Activated CD4-positive, alpha-beta T cell treated with anti-CD3 and anti-CD28 coated beads, Interleukin-2, Interleukin-4, amounts not matched to agents 100 ng/mL and 50 ng/mL, durations not matched to agents 16 hours and 8 hours (primary cell): ENCODE results near the gene NFKBIE.
A peak's percentile ranks its signal among the peaks of the same experiment; 100 is the strongest.
"Not testable (repeated sequence)": the region's sequence is repeated elsewhere in the genome, so short reads cannot be mapped to it uniquely, and the experiment has no call there.

Experiments
- DNase-seq: peaks from one replicate; pipeline ENCODE4 v3.0.0-alpha.2; 2020; ENCODE audit warnings: low spot score

Gene NFKBIE, protein sequence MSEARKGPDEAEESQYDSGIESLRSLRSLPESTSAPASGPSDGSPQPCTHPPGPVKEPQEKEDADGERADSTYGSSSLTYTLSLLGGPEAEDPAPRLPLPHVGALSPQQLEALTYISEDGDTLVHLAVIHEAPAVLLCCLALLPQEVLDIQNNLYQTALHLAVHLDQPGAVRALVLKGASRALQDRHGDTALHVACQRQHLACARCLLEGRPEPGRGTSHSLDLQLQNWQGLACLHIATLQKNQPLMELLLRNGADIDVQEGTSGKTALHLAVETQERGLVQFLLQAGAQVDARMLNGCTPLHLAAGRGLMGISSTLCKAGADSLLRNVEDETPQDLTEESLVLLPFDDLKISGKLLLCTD

DNA sequence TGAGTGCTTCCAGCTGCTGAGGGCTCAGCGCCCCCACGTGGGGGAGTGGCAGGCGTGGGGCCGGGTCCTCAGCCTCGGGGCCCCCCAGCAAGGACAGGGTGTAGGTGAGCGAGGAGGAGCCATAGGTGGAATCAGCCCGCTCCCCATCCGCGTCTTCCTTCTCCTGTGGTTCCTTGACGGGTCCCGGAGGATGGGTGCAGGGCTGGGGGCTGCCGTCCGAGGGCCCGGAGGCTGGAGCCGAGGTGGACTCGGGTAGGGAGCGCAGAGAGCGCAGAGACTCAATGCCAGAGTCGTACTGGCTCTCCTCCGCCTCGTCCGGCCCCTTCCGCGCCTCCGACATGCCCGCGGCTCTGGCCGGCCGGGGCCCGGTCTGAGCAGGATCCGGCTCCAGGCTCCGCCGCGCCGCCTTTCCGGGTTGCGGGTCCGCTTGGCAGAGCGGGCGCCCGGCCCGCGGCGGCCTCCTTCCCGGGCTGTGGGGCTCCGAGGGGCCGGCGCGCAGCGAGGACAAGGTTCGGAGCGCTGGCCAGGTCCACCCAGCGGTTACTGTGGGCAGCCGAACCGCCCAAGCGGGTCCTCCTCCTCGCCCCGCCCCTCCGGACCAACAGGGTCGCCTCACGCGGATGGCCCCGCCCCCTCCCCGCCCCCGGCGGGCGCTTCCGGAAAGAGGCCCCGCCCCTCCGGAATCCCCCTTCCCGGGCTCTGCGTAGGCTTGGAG is at the start of gene NFKBIE:
Gene NFKBIE (minus strand): TSS at position 545 of the 715 bp plus-strand sequence. CDS start 205 bp downstream, at position 340.
- peak; percentile 94 for DNase-seq

DNA sequence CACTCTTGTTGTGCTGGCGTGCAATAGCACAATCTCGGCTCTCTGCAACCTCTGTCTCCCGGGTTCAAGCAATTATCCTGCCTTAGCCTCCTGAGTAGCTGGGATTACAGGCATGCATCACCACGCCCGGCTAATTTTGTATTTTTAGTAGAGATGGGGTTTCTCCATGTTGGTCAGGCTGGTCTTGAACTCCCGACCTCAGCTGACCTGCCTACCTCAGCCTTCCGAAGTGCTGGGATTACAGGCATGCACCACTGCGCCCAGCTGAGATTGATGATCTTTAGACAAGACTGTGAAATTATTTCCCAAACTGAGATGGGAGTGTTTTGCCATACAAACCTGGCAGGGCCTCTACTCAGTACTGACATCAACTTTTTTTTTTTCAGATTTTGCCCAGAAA is 49.3 kb upstream of the NFKBIE start:
- DNase-seq: not testable (repeated sequence)

DNA sequence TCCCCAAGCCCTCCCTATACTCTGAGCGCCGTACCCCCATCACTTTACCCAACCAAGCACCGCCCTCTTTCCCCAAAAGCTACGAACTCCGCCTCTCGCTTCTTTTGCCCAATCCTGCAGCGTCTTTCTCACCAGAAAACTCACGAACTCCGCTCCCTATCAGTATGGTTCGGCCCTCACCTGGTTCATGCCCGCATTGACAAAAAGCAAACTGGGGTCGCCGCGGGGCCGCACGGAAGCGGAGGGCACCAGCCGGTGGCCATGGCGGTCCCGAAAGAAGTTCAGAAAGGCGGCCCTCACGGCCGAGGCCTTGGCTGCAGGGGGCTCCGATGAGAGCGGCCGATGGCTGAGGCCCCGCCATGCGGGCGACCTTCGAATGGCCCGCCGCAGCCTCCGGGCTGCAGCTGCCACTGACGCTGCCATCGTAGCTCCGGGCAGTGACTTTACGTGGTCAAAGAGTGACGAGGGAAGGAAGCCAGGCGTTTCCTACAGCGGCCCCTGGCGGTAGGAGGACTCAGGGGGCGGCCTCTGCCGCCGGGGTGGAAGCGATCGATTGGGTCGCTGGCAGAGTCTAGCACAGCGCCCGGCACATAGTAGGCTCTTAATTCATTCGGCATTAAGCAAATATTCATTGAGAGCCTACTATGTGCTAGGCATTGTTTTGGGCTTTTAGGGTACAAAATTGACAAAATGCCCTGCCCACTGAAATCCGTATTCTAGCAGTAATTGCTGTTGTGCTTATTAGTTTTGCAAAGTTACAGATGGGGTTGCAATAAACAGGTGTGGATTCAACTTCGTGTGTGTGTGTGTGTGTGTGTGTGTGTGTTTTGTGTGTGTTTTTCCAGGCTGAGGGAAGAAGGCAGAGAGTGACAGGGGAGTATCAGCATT is 47.8 kb upstream of the NFKBIE start, which contains the start of gene AARS2:
Gene AARS2 (minus strand): TSS at position 447 of the 888 bp plus-strand sequence. CDS start 24 bp downstream, at position 423.
- peak; percentile 94 for DNase-seq

DNA sequence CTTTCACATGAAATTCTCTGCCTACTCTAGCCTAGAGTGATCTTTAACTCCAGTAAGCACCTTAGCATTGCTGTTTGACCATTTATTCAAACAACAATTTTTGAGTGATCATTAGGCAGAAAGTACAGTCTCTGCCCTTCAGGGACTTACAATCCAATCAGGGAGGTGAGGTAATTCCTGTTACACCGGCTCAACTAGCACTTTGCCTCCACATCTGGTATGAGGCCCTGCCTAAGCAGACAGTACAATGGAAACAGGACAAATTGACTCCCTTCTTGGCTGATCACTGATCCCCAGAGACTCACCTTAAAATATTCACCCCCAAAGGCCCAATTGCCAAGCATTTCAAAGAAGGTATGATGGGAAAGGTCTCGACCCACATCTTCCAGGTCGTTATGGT is 46.4 kb upstream of the NFKBIE start:
- DNase-seq: no peak

DNA sequence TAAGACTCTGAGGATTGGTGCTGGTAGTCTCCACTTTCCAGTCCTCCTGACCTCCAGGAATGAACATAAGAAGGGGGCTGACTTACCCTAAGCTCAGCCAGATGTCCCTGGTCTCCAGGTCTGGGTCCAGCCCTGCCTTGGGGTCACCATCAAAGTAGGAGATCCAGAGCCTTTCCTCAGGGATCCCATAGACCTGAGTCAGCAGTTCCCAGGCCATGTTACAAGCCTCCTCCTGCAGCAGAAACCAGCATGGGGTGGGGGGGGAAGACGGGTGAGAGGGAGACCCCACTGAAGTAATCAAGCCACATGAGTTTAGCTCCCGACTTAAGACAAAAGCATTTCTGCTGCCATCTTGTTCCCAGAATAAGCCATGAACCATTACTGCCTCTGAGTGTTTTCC is 46.0 kb upstream of the NFKBIE start:
- DNase-seq: no peak

DNA sequence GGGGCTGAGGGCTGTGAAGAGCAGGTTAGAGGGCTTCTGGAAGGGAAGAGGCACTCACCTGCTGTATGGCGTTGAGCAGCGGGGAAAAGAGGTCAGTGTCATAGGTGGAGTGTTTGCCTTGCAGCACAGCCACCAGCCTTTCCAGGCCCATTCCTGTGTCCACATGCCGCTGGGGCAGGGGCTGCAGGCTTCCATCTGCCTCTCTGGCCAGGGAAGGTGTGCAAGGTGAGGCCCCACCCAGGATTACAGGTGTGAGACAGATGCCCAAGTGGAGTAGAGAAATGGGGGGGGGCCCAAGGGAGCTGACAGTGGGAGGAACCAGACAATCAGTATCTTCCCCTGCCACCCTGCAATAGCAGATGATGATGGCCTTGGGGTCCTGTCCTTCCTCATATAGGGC is 44.9 kb upstream of the NFKBIE start:
- DNase-seq: no peak

DNA sequence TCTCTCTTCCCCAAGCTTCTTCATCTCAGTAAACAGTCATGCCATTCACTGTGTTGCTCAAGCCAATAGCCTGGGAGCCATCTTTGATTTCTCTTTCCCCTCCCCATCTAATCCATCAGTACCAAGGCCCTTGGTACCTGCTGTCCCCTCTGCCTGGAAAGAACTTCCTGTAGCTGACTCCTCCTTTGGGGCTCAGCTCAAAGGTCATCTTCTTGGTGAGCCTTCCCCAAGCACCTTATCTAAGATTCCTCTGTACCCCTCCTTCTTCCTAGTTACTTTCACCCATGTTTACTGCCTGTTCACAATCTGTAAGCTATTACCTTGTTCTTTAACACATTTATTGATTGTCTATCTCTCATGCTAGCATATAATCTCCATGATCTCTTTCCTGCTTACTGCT is 44.3 kb upstream of the NFKBIE start:
- DNase-seq: no peak

DNA sequence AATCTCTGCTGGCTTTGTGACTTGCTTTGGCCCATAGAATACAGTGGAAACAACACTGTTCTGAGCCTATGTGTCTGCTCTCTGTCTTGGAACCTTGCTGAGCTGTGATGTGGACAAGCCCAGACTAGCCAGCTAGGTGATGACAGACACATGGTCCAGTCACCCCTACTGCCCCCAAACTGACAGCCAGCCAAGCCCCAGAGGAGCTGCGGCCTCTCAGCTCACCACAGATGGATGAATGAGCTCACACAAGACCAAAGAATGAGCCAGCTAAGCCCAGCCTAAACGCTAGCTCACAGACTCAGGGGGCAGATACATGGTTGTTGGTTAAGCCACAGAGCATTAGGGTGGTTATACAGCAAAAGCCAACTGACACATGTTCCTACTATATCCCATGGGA is 43.7 kb upstream of the NFKBIE start:
- no peak for DNase-seq

DNA sequence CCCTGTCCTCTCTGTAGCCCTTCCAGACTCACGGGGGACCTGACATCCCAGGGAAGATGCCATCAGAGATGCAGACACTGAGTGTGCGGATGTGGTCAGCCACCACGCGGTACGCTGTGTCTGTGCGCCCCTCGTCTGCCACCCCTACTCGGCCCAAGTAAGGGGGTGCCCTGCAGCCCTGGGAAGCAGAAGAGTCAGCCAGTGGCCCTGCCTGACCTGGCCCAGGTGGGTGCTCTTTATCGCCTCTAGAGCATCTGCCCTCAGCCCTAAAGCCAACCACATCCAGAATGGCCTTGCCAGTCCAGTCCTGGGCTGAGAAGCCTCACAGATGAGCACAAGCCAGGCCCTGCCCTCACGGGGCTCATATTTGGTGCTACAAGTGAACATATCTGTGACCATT is 41.9 kb upstream of the NFKBIE start:
- DNase-seq: no peak

DNA sequence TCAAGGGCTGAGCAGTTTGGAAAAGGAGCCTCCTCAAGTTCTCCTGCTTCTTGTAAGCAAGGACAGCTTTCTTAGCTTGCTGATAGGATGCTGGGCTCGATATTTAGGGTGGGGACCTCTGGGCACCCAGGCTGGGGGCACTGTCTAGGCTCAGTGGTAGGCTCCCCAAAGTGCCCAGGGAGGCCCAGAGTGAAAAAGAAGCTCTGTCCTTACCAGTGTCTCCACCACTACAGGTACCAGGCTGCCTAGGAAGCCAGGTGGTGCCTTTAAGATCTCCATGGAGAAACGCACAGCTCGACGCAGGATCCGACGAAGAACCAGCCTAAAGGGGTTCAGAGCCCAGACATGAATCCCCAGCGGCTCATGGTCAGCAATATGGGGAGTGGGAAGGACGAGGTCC is 41.4 kb upstream of the NFKBIE start:
- DNase-seq: no peak

DNA sequence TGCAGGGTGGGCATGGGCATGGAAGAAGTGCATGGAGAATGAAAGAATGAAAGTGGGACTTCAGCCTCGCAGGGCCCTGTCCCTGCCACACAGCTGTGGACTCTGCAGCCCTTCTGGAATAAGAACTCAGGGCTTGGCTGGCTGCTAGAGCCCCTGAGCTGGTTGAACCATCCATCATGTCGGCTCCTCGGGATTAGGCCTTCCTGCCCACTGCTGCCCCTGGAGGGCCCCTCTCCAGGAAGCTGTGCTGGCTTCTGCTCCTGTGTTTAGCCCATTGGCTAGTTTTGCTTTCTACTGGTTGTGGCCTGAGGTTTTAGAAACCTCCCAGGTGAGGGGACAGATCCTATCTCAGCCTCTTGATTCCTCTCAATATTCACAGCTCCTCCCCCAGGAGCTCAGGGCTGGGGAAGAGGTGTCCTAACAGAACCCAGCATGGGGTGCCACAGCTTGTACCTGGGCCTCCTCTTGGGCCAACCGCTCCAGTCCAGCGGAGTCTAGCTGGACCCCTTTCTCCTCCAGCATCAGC is 39.9 kb upstream of the NFKBIE start:
- DNase-seq: no peak

DNA sequence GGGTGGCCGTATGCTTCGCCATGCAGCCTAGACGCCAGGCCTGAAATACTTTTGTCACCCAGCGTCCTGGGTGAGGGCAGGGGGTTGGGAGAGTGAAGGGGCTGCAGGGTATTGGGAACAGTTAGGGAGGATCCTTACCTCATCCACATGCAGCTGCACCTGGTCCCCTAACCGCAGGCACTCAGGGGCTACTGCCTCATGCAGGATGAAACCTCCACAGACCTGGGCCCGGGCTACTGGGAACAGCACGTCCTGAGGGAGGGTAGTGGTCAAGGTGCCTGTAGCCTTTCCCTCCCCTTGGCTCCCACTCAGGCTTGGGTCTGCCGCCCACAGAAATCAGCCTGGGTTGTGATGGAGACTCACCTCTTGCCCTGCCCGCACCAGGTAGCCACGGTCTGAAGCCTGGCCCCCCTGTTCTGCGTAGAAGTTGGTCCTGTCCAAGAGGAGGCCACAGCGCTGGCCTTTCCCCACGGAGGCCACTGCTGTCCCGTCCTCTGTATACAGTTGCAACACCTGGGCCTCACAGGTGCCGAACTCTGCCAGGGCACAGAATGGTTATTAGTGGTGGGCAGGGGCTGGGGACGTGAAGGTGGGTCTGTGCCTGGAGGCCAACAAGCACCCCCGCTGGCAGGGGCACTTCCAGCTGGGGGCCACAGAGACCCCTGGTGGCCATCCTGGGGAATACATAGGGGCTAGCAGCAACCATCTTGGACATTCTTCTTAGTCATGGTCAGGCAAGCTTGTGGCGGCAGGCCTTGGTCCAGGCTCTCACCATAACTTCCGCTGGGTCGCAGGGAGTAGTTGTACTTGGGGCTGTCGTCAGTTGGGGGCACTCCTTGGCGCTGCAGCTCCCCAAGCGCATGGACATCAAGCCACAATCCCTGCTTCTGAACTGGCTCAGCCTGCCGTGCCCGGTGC is 39.2 kb upstream of the NFKBIE start:
- peak; percentile 28 for DNase-seq

DNA sequence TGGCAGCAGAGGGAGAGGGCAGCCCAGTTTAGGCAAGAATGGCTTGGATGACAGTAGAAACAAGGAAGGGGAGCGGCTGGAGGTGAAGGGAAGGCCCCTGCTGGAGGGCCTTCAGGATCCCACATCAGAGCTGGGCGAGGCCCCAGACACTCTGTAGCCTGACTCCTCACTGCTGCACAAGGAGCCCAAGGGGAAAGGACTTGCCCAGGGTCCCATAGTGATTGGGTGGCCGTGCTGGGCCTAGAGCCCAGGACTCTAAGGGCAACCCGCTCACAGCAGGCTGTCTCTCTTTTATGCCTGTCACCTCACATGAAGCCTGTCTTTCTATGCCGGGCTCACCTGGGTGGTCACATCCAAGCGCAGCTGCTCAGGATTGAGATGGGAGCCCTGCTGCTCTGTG is 38.5 kb upstream of the NFKBIE start:
- no peak for DNase-seq

DNA sequence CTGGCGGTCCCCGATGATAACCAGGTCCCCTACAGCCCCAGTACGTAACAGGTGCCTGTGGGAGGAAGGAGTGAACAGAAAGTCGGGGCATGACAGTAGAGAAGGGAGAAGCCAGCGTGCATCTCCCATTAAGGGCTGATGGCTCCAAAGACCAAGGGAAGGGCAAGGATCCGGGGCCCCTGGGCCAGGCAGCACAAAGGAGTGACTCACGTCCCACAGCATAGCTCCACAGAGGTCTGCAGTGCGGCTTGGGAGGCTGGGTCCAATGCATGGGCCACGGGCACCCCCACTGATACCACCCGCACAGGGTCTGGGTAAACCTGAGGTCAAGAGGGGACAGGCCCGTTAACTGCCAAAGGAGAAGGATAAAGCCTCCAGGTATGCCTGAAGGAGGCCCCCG is 37.5 kb upstream of the NFKBIE start:
- no peak for DNase-seq

DNA sequence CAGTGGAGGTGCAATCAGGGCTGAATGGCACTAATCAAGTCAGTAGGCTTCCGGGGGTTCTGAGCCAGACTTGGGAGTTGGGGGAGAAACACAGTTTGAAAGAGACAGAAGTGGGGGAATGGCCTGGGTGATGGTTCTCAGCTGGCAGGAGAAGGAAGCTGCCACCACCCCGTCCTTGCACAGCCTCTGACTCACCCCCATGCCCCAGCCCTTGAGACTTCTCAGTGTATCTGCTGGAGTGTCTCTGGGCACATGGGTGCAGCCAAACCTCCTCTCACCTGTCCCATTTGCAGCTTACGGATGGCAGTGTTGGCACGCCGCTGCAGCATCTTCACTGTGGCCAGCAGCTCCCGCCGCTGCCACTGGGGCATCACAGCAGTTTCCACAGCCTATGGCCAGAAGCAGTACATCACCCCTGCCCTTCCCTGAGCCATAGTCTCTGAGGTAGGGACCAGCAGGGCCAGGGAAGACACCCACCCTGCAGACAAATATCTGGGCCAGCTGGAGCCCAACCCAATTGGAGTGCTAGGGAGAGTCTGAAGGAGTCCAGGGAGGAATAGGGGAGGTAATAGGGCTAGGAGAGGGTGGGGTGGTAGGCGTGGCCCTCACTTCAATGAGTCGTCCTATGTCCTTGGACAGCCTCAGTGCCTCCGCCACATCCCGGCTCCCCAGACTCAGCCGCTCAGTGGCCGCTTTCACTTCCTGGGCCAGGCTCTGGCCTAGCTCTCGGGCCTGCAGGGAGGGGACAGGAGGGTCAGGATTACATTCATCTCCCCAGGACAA is 36.6 kb upstream of the NFKBIE start:
- no peak for DNase-seq

DNA sequence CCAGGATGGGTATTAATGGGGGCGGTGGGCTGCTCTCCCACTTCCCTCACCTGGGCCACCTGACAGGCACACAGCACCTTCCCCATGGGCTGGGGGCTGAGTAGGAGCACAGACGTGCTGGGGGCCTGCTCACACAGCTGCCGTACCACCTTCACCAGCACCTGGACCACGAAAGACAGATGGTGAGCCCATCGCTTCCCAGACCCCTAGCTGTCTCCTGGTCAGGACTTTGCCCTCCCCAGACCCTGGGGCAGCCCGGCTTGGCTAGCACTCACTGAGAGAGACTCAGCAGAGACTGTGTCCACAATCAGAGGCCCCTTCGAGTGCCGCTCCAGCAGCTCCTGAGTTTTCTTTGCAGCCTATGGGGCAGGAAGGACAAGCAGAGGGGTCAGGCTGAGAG is 35.8 kb upstream of the NFKBIE start:
- no peak for DNase-seq

DNA sequence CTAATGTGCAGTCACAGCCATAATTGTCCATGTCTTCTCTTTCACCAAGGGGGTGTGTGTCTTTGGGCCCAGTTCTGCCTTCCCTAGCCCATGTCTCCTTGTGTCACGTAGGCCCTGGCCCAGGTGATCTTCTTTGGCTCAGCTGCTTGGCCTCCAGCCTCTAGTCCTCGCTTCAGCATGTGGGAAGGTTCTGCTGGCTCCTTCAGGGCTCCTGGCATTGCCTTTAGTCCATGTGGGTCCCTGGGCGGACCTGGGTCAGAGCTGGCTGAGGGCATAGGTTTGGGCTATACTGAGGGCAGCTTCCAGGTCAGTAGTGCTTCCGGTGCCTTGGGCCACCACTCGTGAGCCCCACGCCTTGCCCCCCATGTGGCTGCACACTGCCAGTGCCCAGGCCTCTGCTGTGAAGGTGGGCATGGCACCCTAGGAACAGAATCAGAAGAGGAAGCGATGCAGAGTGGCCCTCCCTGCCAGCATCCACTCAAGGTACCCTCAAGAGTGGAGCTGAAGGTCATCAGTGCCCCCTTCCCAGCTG is 35.0 kb upstream of the NFKBIE start:
- DNase-seq: no peak

DNA sequence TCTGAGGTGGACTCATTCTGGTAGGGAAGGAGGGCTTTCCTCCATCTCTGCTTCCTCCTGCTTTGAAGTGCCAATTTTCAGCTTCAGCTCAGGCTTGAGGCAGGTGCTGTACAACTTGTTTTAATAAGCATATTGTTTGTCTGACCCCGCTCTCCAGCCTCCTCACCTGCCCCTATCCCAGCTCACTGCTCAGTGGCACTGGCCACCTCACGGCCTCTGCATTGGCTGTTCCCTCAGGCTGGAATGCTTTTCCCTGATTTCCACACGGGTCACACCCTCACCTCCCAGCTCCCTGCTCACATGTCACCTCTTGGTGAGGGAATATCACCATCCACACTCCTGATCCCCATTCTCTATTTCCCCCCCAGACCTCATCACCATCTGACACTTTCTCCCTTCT is 33.5 kb upstream of the NFKBIE start:
- no peak for DNase-seq

DNA sequence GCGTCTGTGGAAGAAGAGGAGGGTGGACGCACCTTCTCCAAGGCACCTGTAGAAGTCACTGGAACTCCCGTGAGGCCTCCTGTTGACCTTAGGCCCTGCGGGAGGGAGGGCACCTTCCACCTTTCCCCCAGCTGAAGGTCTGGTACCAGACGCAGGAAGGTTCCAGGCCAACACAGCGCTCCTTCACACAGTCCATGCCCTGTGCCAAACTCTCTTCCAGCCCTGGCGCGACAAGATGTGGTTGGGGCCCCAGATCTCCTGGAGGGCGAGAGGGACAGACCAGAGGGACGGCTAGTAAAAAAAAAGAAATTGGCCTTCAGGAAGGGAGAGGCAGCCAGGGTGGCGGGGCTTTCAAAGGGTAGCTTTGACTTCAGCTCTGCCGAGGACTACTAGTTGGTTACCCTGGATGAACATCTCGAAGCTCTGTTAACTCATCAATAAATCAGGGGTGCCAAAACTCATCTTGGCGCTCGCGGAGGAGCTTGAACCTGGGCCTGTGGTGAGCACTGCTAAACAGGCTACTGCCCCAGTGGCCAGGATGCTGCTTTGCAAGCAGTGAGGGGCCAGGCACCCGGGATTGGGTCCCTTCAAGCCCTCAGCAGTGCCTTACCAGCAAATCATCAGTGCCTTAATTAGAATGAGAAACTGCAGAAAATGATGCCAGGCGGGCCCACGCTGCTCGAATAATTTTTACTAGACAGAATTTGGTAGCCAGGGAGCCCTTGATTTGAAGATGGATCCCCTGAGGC is 32.9 kb upstream of the NFKBIE start:
- no peak for DNase-seq
